Measurements from ENCODE around the gene CD48.

CD48 gene

DNA sequence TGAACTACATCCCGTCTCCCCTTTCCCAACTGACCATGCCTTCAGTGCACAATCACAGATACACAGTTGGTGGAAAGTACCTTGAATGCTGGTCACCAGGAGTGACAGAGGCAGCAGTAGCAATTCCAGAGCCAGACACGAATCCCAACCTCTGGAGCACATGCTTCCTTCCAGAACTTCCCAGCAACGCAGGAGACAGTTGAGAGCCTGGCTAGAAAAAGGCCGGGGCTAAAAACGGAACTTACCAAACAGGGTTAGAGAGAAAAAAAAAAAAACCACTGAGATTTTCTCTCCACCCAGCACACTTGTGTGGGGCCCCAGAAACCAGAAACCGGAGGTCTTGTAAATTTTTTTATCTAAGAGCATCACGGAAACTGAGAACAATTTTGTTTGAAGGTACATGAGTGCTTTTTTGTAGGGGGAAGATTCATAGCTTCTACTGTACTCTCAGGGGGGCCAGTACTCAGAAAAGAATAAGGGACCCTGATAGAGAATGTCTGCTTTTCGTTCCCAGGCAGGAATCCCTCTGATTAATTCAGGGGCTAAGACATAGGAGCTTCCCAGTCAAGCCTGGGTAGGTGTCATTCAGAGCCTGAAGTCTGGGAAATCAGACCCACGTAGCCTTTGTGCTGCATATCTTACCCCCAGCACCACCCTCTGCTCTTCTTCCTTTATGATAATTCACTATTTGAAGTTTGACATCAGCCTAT, at the start of gene CD48:
CD48 (minus strand) TSS at position 221 of the 710 bp plus-strand sequence; CDS start at position 162, 59 bp downstream.
- peak; percentile 46 for DNase-seq

GRCh38 chr1:160761046-160761445, 49.4 kb upstream of the CD48 start:
- DNase-seq: no peak

- DNase-seq: no peak
Observed at GRCh38 chr1:160759740-160760139, 48.1 kb upstream of the CD48 start.

GRCh38 chr1:160758521-160758920, 46.9 kb upstream of the CD48 start:
- no peak for DNase-seq

DNA sequence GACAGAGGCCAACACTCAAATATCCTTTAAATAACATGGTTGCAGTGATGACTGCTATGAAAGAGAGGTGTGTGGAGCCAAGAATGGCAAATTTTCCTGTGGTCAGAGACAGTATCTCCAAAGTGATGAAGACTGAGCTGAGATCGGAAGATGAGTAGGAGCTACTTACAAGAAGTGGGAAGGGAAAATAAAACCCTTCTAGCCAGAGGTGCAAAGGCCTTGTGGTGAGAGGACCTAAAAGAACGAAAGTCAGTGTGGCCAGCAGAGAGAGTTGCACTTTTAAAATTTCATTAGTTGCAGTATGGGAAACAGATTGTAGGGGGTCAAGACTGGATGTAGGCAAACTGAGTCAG, 45.2 kb upstream of the CD48 start:
- DNase-seq: no peak

DNA sequence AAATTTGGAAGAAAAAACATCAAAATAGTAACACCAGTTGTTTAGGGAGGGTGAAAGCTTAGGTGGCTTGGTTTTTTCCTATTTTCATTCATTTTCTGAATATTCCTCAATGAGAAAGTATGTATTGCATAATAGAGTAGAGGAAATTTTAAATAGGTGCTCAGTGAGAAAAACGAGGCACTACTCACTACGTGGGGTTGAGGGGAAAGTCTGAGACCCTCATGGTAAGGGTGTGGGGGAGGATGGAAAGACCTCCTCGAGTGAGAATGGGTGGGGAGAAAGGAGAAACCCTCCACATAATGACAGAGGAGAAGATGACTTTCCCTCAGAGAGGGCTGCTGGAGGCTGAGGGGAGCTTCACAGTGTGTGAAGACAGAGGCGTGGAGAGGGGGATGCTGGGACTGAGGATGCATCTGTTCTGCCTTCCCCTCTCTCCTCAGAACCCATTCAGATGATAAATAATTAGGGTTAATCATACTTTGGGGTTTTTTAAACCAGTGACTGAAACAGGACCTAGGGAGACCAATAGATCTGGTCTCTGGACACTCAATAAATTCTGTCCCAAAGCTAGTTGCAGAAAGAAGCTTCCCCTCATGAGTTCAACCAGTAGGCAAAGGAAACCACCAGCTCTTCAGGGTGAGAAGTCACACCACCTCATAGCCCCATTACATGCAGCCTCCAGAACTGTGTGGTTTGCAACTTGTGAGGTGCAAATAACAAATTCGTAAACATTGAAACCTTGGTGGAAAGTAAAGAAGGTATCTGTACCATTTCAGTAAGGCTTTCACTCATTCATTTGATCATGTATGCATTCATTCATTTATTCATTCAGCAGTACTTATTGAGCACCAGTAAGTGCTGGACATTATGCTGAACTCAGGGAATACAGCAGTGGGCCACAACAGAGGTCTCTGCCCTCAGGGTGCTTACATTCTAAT, 44.6 kb upstream of the CD48 start:
- peak; percentile 26 for DNase-seq

DNA sequence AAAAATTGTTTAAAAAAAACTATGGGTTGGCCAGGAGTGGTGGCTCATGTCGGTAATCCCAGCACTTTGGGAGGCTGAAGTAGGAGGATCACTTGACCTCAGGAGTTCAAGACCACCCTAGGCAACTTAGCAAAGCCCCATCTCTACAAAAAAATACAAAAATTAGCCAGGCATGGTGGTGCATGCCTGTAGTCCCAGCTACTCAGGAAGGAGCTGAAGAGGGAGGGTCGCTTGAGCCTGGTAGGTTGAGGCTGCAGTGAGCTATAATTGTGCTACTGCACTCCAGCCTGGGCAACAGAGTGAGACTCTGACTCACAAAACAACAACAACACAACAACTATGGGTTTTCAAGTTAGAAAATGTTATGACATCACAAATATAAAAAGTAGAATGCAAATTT, 43.8 kb upstream of the CD48 start:
- DNase-seq: no peak

- no peak for DNase-seq
Observed at GRCh38 chr1:160753594-160753993, 42.0 kb upstream of the CD48 start.

DNA sequence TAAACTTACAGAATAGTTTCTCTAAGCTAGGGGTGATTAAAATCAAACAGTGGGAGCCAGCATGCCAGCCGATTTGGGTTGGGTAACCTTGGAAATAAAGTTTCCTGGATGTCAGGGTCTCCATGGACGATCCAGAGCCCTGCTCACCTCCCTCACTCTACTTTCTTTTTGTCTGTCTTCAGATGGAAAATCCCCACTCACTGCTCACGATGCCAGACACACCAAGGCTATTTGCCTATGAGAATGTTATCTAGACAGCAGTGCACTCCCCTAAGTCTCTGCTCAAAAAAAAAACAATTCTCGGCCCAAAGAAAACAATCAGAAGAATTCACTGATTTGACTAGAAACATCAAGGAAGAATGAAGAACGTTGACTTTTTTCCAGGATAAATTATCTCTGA, 41.3 kb upstream of the CD48 start:
- no peak for DNase-seq

DNA sequence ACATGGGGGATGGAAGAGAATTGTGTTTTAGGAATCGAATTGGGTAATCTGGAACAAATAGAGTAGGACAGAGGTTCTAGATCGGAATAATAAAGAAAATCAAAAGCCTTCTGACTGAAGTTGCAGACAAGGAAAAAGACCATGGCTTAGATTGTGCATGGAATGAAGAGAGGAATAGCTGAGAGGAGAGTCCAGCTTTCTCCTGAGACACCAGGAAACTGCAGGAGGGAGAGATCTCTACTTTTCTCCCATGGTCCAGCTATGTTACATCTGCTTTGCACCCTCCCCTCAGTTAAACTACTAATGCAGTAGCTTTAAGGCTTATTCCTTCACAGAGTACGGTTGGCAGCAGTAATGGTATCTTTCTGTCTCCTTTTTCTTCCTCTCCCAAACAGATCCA, 40.8 kb upstream of the CD48 start:
- no peak for DNase-seq

DNA sequence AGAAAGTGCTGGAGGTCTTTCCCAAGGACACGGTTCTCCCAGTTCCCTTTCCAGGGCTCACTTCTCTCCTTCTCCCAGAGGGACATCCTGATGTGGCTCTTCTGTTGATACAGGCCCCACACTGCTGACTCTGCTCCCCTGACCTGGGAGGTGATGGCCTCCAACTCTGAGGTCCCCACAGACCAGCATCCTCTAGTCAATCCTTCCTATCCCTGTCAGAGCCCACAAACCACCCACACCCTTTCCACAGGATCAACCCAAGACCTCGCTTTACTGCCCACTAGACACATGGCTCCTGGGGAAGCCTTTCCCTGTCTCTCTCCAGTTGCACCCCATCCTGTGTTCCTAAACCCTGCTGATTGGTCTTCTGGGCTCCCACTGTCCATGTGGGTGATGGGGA, 39.0 kb upstream of the CD48 start:
- DNase-seq: no peak

DNA sequence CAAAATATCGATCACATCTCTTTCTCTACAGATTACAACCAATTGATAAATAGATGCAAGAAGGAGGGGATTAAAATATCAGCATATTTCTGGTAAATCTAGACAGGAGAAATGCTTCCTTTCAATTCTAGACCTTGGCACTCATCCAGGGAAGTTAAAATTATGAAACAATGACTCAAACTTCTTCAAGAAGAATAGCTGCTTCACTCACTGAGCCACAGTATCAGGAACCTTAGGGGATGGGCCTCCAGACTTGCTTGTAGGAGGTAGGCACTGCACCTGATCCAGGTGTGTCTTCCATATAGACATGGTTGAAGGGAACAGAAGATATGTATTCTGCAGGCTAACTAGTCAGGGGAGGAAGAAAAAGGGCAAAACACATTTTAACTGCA, 37.3 kb upstream of the CD48 start:
- no peak for DNase-seq

GRCh38 chr1:160748181-160748877, 36.7 kb upstream of the CD48 start:
- no peak for DNase-seq

DNA sequence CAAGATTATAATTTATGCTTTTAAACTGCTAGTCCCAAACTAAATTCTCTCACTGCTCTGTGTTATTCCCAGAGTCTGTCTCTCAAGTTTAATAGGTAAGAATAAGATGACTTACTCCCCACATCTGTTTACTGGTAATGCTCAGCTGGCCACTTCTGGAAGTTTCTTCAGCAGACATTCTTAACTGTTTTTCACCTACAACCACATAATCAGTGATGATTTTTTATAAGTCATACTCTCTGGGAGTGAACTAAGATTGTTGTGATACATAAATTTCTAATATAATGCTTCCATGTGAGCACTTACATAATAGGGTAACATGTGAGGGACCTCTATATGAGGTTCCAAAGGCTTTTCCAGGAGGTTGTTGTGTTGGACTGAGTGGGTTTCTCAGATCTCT, 36.1 kb upstream of the CD48 start:
- DNase-seq: no peak

GRCh38 chr1:160746836-160747500, 35.3 kb upstream of the CD48 start:
- DNase-seq: no peak

- no peak for DNase-seq
Observed at GRCh38 chr1:160745551-160745950, 33.9 kb upstream of the CD48 start.

GRCh38 chr1:160744852-160745520, 33.4 kb upstream of the CD48 start:
- no peak for DNase-seq

- DNase-seq: no peak
Observed at GRCh38 chr1:160744199-160744851, 32.7 kb upstream of the CD48 start.

GRCh38 chr1:160743266-160743665, 31.6 kb upstream of the CD48 start:
- no peak for DNase-seq

GRCh38 chr1:160742428-160743127, 31.0 kb upstream of the CD48 start:
- DNase-seq: no peak

- no peak for DNase-seq
Observed at GRCh38 chr1:160741612-160742348, 30.2 kb upstream of the CD48 start.
